HG03103 (cell line): ENCODE results near the gene ALG9.

Experiments used
- ATAC-seq: cut with Tn5 transposase; IDR thresholded peaks from one replicate; pipeline ENCODE4 v1.9.1; 2021; ENCODE audit warnings: low read depth; ENCODE audit not compliant: unreplicated experiment

The ALG9 gene

DNA sequence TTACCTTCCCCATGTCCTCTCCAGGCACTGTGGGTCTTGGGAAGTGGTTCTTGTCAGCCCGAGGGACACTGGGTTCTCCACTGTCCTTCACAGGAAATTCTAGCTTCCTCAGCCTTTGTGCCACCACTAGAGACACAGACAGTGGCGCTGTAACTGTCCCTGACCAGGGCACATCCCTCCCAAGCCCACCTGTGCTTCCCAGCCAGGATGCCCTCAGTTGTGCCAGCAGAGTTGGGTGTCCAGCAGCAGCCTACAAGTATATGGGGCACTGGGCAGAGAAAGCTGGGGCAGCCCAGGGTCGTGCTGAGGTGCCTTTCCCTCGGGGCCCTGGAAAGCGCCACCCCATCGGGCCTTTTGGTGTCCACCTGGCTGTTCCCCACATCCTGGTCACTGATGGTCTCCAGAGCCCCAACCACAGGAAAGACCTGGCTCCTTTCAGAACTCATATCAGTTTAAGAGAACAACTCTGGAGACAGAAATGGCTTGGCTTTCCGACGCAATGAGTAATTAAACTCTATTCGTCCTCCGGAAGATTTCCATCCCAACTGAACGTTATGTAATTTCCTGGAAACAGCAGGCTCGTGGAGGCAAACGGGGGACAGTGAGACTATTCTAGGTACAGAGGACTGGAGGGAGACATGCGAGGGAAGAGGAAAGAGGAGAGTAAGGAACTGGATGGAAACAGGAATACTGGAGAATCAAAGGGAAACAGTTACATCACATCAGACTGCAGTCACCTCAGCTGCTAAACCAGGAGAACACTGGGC, 133.8 kb downstream of the ALG9 start:
- no peak for ATAC-seq

DNA sequence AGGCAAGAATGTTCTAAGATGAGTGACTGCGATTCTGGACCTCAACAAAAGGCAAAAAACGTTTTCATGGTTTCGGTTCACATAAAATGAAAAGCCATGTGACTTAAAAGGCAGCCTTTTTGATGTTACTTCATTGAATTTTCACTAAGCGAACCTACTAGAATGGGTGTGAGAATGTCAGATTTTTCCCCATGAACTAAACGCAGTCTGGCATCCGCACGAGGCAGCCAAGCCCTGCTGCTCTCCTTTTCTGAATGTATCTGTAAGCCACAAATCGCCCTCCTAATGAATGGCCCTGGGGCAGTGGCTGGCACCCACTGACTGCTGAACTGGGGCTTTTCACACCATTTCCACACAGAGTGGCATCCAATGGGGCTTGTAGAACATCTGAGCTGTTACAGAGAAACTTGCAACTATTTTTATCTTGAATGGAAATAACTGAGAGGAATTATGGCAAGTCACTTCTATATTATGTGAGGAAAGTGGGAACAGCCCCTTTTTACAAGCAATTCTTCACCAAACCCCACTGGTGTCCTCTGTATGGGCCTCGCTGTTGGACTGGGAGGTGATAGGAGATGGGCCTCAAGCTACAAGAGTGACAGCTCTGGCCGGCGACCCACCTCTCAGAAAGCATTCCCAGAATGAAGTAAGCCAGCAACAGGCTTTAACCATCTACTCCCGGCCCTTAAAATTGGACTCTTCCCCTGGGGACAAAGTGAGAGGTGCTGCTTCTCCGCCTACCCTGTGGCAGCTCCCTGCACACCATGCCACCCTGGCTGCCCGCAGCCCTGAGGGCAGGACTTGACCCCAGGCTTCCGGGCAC, 134.5 kb downstream of the ALG9 start:
- no peak for ATAC-seq
